GM12801 (cell line): ENCODE measurements around the gene RAPGEF4.

Experiments
- TF ChIP-seq, protein P1 (sequence below): IDR thresholded peaks from one replicate; pipeline ENCODE4 v1.5.1; 2011; ENCODE audit warnings: control low read depth; ENCODE audit not compliant: insufficient read length; ENCODE audit errors: extremely low read depth

Gene RAPGEF4

DNA sequence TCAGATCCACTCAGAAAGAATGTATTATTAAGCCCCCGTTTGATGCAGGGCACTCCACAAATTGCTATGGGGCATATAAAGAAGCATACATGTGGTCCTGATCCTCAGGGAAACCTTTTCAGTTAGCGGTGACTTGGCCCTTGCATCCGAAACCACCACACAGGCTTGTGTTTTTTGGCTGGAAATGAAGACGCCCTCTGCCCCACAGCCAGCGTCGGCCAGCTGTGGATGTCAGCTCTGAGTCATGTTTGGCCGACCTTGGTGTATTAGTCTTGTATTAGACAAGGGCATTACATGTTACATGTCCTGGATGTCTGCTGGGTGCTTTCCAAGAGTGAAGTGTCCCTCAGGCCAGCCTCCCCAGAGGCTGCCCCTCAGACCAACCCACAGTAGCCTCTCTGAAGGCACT, 232.4 kb downstream of the RAPGEF4 start:
- TF ChIP-seq, protein P1, sequence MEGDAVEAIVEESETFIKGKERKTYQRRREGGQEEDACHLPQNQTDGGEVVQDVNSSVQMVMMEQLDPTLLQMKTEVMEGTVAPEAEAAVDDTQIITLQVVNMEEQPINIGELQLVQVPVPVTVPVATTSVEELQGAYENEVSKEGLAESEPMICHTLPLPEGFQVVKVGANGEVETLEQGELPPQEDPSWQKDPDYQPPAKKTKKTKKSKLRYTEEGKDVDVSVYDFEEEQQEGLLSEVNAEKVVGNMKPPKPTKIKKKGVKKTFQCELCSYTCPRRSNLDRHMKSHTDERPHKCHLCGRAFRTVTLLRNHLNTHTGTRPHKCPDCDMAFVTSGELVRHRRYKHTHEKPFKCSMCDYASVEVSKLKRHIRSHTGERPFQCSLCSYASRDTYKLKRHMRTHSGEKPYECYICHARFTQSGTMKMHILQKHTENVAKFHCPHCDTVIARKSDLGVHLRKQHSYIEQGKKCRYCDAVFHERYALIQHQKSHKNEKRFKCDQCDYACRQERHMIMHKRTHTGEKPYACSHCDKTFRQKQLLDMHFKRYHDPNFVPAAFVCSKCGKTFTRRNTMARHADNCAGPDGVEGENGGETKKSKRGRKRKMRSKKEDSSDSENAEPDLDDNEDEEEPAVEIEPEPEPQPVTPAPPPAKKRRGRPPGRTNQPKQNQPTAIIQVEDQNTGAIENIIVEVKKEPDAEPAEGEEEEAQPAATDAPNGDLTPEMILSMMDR: no peak

DNA sequence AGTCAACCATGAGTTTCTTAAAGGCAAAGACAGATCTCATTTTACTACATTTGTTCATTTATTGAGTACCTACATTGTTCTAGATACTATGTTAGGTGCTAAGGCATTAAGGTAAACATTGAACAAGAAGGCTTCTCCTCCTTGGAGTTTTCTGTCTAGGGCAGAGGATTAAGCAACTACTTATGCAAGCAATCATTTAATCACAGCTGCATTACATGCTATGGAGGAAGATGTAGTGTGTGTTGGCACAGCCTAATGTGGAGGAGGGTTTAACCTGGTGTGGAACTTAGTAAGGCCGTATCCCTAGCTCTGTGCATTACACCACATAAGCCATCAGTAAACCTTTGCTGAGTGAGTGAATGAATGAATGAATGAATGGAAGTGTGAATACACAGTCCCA, 233.5 kb downstream of the RAPGEF4 start:
- TF ChIP-seq, protein P1: no peak

DNA sequence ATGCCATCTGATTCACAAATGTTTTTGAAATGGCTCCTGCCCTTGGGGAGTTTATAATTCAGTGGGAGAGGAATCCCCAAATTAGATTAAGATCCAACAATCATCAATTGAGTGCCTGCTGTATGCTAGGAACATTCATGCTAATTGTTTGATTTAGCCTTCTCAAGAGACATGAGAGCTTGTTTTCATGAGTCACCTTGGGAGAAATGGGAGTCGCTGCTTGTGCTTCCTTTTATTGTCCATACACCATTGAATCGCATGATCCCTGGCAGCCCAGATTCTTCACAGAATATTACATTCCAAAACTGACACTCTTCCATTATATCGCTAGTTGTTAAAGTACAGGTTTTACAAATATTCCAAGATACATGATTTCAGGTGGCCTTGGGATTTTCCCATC, 234.0 kb downstream of the RAPGEF4 start:
- TF ChIP-seq, protein P1: no peak

DNA sequence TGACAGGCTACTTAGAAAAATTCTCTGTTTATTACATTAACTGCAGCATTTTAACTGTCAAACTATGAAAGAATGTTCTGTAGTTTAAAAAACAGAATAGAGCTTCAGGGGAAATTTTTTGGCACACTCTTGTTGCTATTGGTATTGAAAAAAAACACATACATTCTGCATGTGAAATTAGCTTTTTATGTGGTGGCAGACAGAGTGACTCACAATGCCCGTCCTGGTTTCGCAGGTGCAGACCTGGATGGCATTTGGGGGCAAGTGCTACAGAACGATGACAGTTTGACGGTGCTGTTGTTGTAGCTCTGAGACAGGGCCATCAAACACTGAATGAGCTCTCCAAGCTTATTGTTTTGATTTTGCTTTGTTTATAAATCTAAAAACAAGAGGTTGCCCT, 235.0 kb downstream of the RAPGEF4 start:
- TF ChIP-seq, protein P1: no peak

DNA sequence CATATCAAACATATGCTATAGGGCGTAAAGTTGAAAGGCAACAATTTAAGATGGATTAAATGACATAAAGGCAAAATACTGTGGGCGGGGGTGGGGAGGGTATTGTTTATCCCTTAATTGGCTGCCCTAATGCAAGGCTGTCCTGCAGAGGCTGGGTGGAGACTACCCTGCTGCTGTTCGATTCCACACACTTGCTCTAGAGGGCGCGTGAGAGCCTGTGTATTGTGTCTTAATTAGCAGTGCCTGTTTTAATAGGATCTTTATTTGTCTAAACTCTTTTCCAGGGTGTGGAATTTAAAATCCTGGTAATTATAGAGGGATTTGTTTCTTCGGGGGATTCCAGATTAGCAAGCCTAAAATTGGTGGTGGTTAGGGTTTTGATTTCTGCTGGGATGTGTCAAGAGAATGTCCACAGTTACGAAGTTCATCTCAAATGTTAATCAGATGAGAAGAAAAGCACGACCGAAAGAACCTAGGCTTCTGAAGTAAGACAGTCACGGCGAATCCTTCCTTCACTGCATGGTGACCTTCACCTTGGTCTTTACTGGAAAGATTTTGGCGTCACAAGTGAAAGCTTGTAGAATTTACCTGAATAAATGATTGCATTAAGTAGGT, 236.5 kb downstream of the RAPGEF4 start:
- TF ChIP-seq, protein P1: no peak

DNA sequence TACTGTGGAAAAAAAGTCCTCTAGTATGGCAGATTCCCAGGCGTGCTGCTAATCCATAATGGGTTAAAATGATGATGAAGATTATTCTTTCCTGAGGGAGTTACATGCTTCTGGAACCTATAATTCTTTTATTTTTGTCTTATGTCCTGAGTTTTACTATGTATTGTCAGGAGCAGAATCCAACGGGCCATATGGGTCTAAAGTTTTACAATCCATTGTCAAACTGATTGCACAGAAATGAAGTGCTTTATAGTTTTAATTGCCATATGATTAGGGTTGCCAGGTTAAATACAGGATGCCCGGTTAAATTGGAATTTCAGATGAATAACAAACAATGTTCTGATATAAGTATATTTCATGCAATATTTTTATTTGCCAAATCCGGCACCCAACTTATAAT, 239.1 kb downstream of the RAPGEF4 start:
- TF ChIP-seq, protein P1: no peak

DNA sequence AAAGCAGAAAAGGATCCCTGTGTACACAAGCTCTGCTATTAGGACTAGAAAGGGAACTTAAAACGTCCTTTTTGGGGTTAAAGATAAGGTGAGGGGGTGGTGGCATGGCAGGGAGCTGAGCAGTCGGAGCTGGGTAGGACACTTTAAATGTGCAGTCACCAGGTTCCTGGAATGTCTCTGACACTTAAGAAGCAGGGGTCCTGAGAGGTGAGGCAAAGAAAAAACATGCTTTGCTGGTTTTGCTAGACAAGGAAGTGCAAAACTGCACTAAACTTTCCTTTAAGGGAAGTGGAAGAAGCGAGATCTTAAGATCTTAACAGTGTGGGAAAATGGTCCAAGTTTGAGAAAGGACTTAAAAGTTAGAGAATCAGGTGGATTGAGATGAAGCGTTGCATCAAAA, 240.5 kb downstream of the RAPGEF4 start:
- TF ChIP-seq, protein P1: no peak
